NT2/D1 (cell line): ENCODE measurements around the gene BANP.

Experiments used
- DNase-seq: peaks from one replicate; pipeline ENCODE4 v3.0.0-alpha.2; 2011; ENCODE audit warnings: low read depth, low spot score
- H3K27me3 ChIP-seq: 2 replicates; pipeline ENCODE4 v1.6.0; 2011; ENCODE audit warnings: mild to moderate bottlenecking; ENCODE audit not compliant: insufficient read length, insufficient read depth
- H3K36me3 ChIP-seq: 2 replicates; pipeline ENCODE4 v1.6.1; 2011; ENCODE audit warnings: mild to moderate bottlenecking, low read length, mixed read lengths; ENCODE audit not compliant: insufficient read depth, insufficient read length
- H3K4me1 ChIP-seq: 2 replicates; pipeline ENCODE4 v1.5.1; 2011; ENCODE audit not compliant: insufficient read depth, insufficient read length
- H3K4me3 ChIP-seq: 2 replicates; pipeline ENCODE4 v1.5.1; 2011; ENCODE audit warnings: low read depth; ENCODE audit not compliant: insufficient read length
- H3K9ac ChIP-seq: 2 replicates; pipeline ENCODE4 v1.6.0; 2011; ENCODE audit warnings: low read depth; ENCODE audit not compliant: insufficient read length
- H3K9me3 ChIP-seq: 2 replicates; pipeline ENCODE4 v1.5.1; 2011; ENCODE audit warnings: mild to moderate bottlenecking, low read length; ENCODE audit not compliant: insufficient read depth
- SUZ12 ChIP-seq: IDR thresholded peaks from 2 replicates; pipeline ENCODE4 v1.6.1; 2011; ENCODE audit not compliant: insufficient read length, insufficient read depth; ENCODE audit errors: extremely low read depth
- YY1 ChIP-seq: IDR thresholded peaks from 2 replicates; pipeline ENCODE4 v1.6.1; 2011; ENCODE audit not compliant: insufficient read length, insufficient read depth
- ZNF274 ChIP-seq: IDR thresholded peaks from 2 replicates; pipeline ENCODE4 v1.6.1; 2011; ENCODE audit warnings: mild to moderate bottlenecking, low read depth, low read length

The BANP gene

DNA sequence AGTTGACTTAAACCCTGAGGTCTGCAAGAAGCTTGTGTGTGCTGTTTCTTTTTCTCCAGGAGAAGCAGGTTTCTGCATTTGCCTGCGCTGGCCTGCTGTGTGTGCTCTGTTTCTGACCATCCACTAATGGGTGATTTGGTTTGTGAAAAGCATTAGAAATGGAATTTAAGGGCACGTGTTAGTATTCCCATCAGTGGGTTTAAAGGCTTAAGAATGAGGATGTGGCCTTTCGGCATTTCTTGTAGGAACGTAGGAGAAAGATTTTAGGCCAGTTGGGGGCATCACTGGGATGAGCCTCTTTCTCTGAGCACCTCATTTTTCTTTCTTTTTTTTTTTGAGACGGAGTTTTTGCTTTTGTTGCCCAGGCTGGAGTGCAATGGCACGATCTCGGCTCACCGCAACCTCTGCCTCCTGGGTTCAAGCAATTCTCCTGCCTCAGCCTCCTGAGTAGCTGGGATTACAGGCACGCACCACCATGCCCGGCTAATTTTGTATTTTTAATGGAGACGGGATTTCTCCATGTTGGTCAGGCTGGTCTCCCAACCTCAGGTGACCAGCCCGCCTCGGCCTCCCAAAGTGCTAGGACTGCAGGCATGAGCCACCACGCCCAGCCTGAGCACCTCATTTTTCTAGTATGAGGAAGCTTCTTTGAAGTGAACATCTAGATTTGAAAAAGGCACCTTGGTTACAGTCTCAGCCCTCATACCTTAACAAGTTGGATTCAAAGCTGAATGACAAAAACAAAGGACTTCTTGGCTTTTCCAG lies 110.3 kb downstream of the BANP start:
- peaks cover 21% of the 10 kb centered on the region; the same call in 1 of the 2 replicates for H3K9me3 ChIP-seq
- peaks cover 56% of the 10 kb centered on the region for H3K36me3 ChIP-seq
- H3K9ac ChIP-seq = no peak overlapping the region
- peaks cover 29% of the 10 kb centered on the region for H3K4me1 ChIP-seq
- DNase-seq = no peak
- no peaks in the 10 kb centered on the region for H3K27me3 ChIP-seq
- no peak overlapping the region for H3K4me3 ChIP-seq
- TF ChIP-seq YY1 (no peak), ZNF274 (no peak), SUZ12 (no peak)

DNA sequence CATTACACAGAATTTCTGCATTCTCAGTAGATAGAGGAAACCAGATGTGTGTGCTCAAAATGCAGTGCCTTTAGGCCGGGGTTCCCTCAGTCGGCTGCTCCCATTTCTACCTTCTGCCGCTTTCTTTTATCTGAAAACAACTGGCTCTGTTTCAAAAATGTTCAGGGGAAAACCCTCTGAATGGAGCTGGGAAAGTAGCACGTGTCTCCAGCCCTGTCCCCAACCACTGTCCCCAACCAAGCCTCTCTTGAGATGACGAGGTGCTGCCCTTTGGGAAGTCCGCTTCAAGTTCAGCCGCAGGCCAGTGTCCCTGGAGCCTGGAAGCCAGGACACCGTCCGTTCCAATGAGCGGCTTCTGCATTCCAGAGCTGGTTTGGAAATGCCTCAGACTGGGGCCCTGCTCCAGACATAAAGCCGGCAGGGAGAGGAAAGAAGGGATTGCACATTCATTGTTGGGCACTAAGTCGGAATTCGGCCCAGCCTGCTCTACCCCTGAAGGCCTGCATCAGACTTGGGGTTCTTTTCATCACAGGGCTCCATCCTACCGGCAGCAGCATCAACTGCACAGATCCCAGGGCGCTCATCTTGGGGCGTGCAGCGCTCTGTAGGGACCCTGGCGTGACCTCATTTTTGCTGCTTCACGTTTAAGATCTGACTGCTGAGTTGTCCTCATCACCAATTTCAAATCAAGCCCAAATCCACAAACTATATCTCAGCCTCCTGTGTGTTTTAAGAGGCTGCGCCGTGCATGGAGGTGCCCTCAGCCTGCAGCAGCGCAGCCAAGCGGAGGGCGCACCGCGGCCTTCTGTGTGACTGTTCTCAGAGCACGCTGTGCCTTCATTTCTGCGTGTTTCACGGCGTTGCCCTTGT lies 111.3 kb downstream of the BANP start:
- H3K9ac ChIP-seq = peak overlapping the region; percentile 32
- no peak for DNase-seq

DNA sequence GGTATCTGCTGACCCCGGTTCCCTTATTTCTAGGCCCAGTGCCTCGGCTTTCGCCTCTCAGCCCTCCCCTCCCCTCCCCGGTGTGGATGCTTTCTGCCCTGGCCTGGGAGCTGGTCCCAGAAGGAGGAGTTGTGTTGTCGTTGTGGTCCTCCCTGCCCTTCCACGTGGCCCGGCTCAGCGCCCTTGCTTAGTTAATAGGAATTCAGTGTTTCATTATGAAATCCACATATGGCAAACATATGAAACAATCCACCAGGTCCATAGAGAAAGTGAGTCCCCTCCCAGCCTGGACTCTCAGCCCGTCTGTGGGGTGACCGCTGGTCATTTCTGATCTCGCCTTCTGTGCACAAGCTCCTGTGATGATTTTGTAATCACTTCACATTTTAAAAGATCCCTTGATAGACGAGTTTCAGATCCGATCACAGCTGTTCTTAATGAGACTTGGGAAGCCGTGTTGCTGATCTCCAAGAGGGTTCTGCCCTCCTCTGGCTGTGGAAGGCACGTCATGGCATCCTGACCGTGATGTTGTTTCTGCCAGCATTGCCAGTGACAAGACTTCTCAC lies 112.1 kb downstream of the BANP start:
- Histone ChIP-seq H3K27me3 (no peaks in the 10 kb centered on the region), H3K4me1 (peaks cover 36% of the 10 kb centered on the region), H3K4me3 (no peak overlapping the region), H3K9ac (no peak overlapping the region), H3K9me3 (peaks cover 21% of the 10 kb centered on the region; the same call in 1 of the 2 replicates), H3K36me3 (peaks cover 55% of the 10 kb centered on the region)
- DNase-seq = no peak
- TF ChIP-seq YY1 (no peak), SUZ12 (no peak), ZNF274 (no peak)

More for the DNA sequence above, 111.3 kb downstream of the BANP start:
- Histone ChIP-seq H3K4me3 (no peak overlapping the region), H3K9me3 (peaks cover 21% of the 10 kb centered on the region; the same call in 1 of the 2 replicates), H3K27me3 (no peaks in the 10 kb centered on the region), H3K4me1 (peaks cover 29% of the 10 kb centered on the region), H3K36me3 (peaks cover 56% of the 10 kb centered on the region)
- TF ChIP-seq ZNF274 (no peak), SUZ12 (no peak), YY1 (no peak)

DNA sequence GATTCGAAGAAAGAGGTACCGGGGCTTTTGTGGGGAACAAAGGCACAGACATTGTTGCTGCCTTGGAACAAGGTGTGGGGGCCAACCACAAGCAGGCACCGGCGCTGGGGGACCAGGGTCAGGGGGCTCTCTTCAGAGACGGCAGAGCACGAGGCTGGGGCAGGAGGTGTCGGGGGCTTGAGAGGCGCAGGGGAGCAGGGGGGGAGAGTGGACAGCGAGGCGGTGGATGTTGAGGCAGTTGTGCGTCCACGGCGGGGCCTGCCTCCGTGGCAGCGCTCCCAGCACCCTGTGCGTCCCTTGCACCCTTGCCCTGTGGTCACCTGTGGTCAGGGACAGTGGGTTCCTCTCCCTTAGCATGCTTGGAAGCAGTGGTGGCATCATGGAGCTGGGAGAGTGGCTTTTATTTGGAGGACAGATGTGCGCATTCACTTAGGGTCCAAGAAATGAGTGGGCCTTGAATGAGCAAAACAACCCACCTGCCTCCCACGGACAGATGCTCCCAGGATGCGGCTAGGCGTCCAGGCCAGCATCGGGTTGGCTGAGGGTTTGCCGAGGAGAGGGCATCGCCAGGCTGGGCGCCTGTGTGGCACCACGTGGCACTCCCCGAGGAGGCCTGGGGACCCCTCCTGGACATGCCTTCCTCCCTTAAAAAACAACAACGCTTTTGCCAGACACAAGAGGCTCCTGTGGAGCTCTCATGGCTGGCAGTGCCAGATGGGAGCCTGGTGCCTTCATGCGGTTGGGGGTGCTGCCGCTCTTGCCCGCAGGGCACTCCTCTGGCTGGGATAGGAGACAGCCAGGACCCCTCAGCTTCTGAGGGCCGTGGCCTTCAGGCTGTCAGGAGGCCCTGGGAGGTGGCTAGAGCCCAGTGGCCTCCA lies 113.0 kb downstream of the BANP start:
- TF ChIP-seq SUZ12 (no peak), YY1 (no peak), ZNF274 (no peak)
- Histone ChIP-seq H3K36me3 (peaks cover 52% of the 10 kb centered on the region), H3K4me1 (peaks cover 43% of the 10 kb centered on the region), H3K4me3 (no peak overlapping the region), H3K9me3 (peaks cover 21% of the 10 kb centered on the region; the same call in 1 of the 2 replicates), H3K27me3 (no peaks in the 10 kb centered on the region), H3K9ac (peak overlapping the region; percentile 24)
- no peak for DNase-seq

DNA sequence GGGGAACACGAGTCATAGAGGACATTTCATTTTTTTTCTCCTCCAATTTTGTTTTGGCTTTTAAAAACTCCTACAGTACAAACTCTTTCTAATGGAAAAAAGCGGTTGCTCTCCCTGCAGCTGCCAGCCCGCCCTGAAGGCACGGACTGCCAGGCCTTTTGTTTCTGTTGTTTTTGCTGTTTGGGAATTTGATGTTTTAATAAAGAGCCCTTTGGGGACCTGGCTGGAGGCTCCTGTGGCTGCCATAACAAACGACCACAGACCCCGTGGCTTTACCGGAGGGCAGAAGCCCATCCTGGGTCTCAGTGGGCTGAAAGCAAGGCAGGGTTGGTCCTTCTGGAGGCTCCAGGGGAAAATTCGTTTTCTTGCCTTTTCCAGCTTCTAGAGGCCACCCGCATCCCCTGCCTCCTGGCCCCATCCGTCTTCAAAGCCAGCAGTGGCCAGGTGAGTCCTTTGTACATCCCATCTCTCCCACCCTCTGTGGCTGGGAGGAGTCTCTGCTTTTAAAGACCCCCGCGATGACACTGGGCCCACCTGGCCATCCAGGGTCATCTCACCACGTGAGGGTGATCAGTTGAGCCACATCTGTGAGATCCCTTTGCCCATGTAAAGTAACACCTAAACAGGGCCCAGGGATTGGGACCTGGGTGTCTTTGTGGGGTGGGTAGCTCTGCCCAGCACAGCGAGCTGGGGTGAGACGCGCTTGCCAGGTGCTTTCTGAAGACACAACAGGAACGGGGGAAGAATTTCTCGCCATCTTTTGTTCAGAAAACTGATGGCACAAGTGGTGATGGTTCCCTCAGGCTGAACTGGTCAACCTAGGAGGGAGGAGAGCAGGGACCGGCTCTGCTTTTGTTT lies 113.9 kb downstream of the BANP start:
- peak; percentile 38 for DNase-seq
- H3K9ac ChIP-seq = no peak overlapping the region
- H3K9me3 ChIP-seq = peaks cover 21% of the 10 kb centered on the region; the same call in 1 of the 2 replicates
- H3K4me3 ChIP-seq = no peak overlapping the region
- peaks cover 43% of the 10 kb centered on the region for H3K4me1 ChIP-seq
- H3K36me3 ChIP-seq = peaks cover 52% of the 10 kb centered on the region
- no peaks in the 10 kb centered on the region for H3K27me3 ChIP-seq
- no peak for TF ChIP-seq SUZ12
- TF ChIP-seq YY1 = no peak
- no peak for TF ChIP-seq ZNF274

DNA sequence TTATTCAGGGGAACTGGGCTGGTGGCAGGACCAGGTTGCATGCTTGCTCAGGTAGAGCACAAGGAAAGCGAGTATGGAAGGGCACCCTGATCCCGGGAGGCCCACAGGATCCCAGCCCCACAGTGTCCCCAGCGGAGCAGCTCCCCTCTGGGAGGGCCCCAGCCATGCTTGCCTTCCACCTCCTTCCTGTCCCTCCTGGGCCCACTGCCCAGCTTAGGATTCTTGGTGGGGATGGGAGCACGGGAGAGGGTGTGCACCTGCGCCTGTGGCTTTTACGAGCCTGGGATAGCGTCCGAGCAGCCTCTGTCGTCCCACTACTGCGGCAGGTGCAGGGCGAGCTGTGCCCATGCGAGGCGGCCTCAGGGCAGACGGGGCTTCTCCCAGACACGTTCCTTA lies 114.5 kb downstream of the BANP start:
- H3K4me1 ChIP-seq = peaks cover 43% of the 10 kb centered on the region
- peaks cover 21% of the 10 kb centered on the region; the same call in 1 of the 2 replicates for H3K9me3 ChIP-seq
- H3K4me3 ChIP-seq = no peak overlapping the region
- DNase-seq = no peak
- no peaks in the 10 kb centered on the region for H3K27me3 ChIP-seq
- peaks cover 53% of the 10 kb centered on the region for H3K36me3 ChIP-seq
- TF ChIP-seq ZNF274 (no peak), YY1 (no peak)
- no peak overlapping the region for H3K9ac ChIP-seq
